HL-60/S4 treated with phorbol 12-myristate 13-acetate at 8.2 ng/mL for 4 days and 3 days (cell line): ENCODE measurements around the gene UIMC1.

Experiments used
- in situ Hi-C: fragments of 300-500 bp; cut with MboI; formaldehyde crosslinking; loops from 2 replicates; pipeline ENCODE4 v1.15.0; 2022; ENCODE audit warnings: low sequenced_read_pairs

The UIMC1 gene

DNA sequence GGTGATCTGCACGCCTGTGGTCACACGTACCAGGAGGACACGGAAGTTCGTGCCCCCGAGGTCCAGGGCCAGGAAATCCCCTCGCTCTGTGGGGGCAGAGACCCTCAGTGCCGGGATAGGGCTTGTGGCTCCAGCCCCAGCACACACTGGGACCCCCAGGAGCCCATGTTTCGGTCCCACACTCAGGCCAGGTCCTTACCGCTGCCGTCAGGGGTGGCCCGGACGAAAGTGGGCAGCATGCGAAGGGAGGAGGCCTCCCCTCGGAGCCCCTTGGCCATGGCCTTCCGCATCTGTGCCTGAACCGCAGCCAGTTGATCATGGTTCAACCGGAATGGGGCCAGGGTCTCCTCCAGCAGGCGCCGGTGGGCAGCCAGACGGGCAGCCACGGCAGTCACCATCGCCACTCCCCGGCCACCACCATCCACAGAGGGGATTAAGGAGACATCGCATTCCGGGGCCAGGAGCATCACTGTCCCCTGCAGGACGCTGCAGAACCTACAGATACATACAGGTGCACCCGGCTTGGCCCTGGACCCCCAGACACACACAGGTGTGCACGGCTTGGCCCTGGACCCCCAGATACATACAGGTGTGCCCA lies 119.2 kb downstream of the UIMC1 start:
- in situ Hi-C loops = no loop called here

DNA sequence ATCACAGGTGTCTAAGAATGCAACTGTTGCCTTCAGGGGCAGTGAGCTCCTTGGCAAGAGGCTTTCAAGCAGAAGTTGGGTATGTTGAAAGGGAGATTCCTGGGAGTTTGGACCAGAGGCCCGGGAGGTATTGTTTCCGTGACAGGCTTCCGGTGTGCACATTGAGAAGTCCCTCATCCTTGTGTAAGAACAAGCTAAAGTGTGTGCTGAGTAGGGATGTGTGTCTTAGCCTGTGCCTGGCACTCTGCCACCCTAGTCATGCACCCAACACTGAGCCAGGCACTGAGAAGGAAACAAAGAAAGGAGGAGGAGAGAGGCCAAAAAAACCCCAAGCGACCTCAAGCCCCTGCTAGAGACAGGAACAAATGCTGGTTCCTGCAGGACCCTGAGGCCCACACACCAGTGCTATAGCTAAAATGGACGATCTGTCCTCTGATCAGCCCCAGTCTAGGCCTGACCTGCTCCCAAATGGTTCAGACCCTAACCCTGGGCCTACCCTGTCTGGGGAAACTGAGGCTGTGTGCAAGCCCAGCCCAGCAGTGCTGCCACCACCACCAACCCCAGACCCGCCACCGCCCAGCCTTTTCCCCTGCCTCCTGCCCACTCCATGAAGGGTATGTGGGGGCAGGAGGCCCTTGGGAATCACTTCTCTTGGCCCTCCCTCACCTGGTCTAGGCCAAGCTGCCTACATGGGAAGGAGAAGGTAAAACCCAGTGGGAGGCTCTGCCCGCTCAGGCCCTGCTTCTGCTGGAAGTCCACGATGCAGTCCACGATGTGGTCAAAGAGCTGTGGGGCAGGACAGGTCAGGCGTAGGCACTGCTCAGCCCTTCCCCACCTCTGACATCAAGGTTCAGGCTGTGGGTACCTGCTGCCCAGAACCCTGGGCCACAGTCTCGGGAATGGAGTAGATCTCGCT lies 120.0 kb downstream of the UIMC1 start:
- in situ Hi-C loops = no loop called here

DNA sequence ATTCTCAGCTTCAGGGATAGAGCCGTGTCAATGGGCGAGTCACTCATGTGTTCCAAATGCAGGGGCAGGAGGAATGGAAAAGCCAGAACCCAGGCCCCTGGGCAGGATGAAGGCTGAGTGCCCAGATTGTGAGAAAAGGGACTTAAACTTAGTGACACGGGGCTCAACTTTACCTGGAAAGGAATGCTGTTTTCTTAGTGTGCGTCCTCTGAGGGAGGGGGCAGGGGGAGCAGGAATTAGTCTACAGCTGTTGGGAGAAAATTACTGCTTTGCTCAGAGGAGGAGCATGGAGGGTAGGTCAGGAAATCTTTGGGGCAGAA lies 122.0 kb downstream of the UIMC1 start:
- in situ Hi-C loops = no loop called here

DNA sequence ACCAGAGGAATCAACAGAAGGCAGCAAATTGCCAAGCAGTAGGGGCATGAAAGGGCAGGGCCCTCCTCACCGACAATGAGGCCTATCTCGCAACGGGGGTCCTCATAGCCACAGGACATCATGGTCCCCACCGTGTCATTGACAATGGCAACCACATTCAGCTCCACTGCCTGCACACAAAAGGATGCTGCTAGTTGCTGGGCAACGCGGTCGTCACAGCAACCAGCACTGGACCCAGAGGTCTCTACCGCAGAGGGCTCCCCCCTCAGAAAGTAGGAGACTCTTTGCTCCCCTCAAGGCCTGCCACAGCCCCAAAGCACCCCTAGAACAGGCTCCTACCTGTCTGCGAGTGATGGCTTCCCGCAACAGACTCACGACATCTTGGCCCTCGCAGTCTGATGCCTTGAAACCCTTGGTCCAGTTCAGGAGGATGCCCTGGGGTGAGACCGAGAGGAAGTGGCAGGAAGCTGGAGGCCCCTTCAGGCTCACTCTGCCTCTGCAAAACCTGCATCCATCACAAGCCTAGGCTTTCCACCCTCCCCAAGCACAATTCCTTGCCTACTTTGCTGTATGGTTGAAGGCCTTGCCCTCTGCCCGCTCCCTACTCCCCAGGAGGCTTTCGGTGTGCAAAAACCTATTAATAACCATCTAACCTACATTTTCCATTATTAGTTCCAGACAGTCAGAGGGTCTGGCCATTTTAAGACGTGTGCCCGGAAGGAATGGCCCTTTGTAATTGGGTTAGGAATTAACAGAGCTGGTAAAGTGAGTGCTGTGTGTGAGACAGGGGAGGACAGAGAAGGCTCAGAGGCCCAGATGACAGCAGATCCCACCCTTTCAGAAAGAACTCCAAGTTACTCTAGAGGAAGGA lies 122.6 kb downstream of the UIMC1 start:
- in situ Hi-C loops = no loop called here

DNA sequence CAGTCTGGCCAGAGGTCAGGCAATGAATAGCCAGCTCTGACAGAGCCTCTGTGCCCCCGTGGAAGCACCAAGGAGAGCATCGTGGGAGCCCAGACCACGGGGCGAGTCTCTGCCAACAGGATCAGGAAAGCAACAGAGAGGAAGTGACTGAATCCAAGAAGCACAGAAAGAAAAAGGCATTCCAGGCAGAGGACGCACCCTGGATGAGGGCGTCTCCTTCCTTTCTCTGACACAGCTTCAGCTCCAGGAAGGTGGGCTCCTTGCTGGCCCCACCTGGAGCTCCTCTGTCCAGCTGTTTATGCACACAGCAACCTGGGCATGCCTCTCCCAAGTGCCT lies 124.0 kb downstream of the UIMC1 start:
- in situ Hi-C loops = no loop called here

DNA sequence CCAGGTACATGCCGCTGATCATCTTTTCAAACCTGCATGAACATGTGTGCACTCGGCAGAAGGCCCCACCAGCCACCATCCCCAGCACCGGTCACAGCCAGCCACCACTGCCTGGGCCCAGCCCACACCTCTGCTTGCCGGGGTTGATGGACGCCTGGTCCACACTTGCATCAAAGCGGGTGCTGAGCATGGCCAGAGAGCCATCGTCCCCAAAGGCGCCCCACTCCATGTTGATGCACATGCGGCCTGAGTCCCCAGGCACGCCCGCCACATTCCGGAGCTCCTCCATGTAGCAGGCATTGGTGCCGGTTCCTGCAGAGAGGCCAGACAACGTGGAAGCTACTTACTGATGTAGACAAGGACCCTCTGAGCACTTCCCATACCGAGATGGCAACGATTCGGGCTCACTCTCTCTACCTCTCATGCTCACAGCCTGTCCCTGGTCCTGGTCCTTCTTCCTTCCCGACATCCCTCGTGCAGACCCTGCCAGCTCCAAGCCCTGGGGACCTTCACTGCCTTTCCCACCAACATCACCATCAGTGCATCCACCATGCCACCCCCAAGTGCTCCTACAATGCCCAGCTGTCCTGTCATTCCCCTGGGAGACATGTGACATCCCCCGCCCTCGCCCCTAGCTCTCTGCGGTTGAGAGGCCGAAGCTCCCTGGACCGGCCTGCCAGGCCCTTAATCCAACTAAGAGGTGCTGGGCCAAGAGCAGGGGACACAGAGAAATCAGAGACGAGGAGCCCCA lies 124.6 kb downstream of the UIMC1 start:
- in situ Hi-C loops = no loop called here

DNA sequence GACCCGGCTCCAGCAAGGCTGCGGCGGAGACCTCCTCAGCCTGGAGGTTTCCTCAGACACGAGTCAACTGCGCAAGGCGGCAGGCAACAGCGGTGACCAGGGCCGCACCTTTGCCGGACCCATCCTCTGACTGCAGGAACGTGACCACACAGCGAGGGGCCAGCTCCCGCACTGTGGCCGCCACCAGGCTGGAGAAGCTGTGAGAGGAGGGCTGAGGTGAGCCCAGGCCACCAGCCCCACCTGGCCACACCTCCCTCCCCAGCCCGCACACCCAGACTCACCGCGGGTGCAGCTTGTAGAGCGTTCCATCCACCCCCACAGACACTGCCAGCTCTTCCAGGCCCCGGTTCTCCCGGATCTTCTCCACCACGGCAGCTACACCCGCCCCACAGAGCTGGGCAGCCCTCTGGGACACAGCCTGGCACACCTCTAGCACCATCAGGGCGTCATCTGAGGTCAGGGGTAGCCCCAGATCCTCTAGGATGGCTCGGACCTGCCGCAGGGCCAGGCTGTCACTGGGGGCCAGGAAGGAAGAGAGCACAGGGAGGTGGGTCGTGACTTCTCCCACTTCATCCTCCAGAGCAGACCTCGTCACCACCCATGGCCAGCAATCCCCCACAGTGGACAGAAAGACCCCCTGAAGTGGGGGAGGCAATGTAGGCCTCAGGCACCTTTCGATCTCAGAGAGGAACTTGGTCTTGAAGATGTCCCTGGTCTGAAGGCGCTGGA lies 125.4 kb downstream of the UIMC1 start:
- in situ Hi-C loops = no loop called here

DNA sequence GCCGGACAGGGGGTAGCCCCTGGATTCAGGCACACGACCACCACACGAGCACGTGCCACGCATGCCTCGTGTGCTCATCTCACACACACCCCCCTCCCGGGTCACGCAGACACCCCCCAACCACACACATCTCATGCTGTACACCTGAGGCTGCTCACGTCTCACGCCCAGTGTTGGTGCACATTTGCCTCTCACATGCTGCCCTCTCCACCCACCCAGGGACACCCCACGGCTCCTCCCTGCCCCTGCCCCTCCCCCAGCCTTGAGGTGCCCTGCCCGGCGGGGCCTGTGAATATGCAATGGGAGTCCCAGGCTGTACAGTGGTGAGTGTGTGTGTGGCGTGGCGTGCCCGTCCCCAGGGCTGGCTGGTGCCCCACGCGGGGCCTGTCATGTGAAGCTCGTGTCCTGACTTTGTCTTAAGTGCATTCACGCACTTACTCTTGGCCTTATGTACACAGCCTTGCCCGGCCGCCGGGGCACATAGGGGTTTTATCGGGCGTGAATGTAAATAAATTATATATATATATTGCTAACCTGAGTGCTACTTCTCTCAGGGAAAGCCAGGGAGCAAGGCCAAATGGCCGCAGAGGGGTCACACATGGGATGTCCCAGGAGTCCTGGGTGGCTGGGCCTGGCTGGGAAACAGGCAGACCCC lies 126.1 kb downstream of the UIMC1 start:
- in situ Hi-C loops = no loop called here

DNA sequence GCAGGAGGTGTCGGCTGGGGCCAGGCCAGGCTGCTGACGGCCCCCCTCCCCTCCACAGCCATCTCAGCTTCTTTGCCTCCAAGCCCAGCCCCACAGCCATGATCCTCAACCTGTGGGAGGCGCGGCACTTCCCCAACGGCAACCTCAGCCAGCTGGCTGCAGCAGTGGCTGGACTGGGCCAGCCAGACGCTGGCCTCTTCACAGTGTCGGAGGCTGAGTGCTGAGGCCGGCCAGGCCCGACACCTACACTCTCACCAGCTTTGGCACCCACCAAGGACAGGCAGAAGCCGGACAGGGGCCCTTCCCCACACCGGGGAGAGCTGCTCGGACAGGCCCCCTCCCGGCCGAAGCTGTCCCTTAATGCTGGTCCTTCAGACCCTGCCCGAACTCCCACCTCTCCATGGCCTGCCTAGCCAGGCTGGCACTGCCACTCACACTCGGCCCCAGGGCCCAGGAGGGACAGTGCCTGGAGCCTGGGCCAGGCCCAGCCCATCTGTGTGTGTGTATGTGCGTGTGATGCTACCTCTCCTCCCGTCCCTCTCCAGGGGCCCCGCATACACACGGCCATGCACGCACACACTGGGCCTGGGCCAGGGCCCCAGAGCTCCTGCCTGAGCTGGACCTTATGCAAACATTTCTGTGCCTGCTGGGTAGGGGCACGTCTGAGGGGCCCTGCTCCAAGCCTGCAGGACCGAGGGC lies 126.8 kb downstream of the UIMC1 start:
- in situ Hi-C loops = no loop called here

DNA sequence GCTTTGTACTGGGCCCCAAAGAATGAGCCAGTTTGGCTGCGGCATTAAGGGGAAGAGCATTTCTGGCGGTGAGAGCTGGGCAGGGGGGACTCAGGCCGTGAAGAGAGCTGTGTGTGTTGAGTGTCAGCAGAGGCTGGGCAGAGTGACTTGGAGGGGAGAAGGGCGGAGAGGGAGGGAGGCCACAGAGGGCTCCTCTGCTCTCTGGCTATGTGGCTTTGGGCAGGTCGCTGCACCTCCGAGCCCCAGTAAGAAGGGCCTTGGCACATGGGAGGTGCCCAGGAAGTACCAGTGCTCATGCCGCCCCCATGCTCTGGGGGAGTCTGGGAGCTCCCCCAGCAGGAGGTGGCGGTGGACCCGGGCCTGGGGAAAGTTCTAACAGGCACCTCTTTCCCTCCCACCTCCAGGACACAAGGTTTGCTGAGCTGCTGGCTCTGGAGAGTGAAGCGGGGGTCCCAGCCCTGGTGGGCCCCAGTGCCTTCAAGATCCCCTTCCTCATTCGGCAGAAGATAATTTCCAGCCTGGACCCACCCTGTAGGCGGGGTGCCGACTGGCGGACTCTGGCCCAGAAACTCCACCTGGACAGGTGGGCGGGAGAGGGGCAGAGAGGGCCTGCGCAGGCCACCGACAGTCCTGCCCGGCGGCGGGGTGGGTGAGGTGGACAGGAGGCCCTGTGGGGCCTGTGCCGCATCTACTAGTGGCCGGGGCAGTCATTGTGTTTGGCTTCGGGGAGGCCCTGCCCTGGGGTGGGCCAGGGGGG lies 127.5 kb downstream of the UIMC1 start:
- in situ Hi-C loops = no loop called here

DNA sequence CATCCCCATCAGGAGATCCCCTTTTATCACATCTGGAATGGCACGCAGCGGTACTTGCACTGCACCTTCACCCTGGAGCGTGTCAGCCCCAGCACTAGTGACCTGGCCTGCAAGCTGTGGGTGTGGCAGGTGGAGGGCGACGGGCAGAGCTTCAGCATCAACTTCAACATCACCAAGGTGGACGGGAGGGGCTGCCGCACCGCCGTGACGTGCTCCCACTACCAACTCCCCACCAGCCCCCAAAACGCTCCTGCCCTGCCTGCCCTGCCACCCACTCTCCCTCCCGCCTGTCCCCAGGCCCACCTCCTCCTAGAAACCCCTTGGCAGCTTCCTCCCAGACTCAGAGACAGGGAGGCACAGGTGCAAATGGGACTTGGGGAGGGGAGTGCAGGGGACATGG lies 128.1 kb downstream of the UIMC1 start:
- in situ Hi-C loops = no loop called here

DNA sequence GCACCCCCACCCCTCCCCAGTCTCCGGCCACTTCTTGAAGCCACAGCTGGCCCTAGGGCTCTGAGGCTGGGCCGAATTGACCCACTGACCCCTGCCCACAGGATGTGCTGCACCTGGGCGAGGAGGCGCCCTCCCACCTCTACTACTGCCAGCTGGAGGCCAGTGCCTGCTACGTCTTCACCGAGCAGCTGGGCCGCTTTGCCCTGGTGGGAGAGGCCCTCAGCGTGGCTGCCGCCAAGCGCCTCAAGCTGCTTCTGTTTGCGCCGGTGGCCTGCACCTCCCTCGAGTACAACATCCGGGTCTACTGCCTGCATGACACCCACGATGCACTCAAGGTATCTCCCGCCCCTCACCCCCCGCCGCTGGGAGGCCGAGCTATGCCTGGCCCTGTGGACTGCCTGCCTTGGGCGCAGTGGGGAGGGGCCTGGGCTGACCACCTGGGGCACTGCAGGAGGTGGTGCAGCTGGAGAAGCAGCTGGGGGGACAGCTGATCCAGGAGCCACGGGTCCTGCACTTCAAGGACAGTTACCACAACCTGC lies 128.7 kb downstream of the UIMC1 start:
- in situ Hi-C loops = no loop called here

DNA sequence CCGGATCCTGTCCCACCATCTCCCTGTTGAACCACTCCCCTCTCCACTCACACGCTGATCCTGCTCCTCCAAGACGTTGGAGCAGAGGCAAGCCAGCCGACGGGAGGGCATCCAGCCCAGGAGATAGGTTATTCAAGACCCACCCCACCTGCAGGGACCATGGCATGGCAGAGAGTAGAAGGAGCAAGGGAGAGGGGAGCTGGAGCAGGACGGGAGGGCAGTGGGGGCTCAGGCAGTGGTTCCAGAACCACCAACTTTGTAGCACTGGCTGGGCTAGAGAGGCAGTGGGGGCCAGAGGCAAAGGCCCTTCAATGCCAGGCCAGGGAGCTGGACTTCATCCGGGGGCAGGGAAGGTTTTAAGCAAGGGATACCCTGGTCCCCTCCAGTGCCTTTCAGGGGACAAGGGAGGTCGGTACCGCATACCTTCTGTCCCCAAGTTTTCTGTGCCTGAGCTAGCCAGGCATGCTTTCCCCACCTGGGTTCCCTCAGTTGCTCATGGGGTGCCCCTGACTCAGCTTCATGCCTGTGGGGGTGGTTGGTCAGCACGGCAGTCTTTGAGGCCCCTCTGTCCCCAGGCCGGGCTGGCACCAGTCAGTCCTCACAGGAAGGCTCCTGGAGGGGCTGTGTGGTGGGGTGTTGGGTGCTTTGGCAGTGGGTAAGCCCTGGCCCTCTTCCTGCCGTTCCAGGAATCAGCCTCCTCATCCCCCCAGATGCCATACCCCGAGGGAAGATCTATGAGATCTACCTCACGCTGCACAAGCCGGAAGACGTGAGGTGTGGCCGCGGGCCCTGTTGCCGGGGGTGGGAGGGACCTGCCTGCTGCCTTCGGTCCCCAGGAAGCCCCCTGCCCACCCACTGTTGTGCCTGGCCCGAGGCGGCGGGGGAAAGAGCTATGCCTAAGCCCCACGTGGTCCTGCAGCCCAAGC lies 129.8 kb downstream of the UIMC1 start:
- in situ Hi-C loops = no loop called here

DNA sequence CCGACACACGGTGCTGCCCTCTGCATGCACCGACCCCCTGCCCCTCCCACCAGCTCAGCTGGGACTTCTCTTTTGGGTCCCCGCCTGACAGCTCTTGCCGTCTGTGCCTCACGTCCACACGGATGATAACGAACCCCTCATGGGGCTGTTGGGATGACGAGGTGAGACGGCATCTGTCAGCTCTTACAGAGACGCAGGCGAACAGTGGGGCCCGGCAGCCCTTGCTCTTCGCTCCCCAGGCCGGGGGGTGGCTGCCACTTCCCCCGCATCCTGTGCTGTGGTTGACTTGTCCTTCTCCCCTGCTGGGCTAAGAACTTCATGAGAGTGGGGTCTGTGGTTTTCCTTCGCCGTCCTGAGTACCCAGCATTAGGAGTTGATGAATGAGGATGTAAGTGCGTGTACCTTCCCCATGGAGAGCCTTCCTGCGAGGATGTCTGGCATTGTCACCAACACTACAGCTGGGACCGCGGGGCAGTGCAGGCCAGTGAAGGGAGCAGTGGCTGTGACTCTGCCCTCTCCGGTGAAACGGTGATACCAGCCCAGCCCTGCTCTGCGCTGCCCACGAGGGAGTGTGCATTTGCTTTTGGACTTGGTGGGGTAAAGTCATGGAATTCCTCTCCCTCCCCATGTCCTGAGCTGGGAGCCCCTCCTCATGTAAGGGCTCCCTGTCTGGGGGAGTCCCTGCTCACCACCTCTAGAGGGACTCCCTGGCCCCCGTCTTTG lies 130.6 kb downstream of the UIMC1 start:
- in situ Hi-C loops = no loop called here

DNA sequence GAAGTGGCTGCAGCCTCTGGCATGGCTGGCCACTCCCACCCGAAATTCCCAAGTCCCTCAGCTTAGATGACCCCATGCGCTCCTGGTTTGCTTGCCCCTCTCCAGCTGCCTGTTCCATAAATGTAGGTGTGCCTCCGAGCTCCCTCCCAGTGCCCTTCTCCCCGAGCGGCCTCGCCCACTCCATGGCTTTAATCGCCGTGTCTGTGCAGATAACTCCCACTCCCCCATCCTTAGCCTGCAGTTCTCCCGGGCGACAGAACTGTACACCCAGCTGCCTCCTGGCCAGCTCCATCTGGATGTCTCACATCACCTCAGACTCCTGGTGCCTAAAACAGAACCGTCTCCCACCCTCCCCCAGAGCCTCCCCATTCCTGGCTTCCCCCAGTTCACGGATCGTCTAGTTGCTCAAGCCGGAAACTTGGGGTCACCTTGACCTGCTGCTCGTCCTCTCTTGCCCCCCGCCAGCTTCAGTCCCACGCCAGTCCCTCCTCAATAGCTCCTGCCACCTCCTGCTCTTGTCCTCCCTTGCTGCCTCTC lies 131.5 kb downstream of the UIMC1 start:
- in situ Hi-C loops = no loop called here

DNA sequence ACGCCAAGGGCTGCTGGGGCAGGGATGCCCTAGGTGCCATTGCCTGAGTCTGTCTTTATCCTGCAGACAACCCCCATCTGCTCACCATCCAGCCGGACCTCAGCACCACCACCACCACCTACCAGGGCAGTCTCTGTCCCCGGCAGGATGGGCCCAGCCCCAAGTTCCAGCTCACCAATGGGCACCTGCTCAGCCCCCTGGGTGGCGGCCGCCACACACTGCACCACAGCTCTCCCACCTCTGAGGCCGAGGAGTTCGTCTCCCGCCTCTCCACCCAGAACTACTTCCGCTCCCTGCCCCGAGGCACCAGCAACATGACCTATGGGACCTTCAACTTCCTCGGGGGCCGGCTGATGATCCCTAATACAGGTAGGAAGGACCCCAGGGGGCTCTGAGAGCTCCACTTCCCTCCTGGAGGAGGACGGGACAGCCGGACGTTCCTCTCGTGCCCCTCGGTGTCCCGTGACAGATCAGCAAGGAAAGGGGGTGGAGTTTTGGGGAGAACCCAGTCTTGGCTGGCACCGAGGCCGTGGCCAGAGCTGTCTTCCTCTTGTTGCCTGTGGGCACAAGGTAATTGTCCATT lies 132.3 kb downstream of the UIMC1 start:
- in situ Hi-C loops = no loop called here
